GM04504 (cell line): ENCODE data around the gene SNTG2.

ENCODE experiments used
- DNase-seq: peaks from one replicate; pipeline ENCODE4 v3.0.0-alpha.2; 2012; ENCODE audit warnings: low read depth

The SNTG2 gene

GRCh38 chr2:1318366-1319009, 367.8 kb downstream of the SNTG2 start:
- DNase-seq, result no peak

- DNase-seq, result no peak
Observed at GRCh38 chr2:1319393-1319792, 368.7 kb downstream of the SNTG2 start.

- DNase-seq, result no peak
Observed at GRCh38 chr2:1321321-1321720, 370.7 kb downstream of the SNTG2 start.

- no peak for DNase-seq
Observed at GRCh38 chr2:1324884-1325283, 374.2 kb downstream of the SNTG2 start.

- DNase-seq, result no peak
Observed at GRCh38 chr2:1328684-1329083, 378.0 kb downstream of the SNTG2 start.

- DNase-seq, result no peak
Observed at GRCh38 chr2:1339388-1340140, 388.9 kb downstream of the SNTG2 start.

GRCh38 chr2:1340141-1340512, 389.5 kb downstream of the SNTG2 start:
- DNase-seq, result no peak

GRCh38 chr2:1341404-1342120, 390.9 kb downstream of the SNTG2 start:
- DNase-seq, result no peak

- DNase-seq, result no peak
Observed at GRCh38 chr2:1348789-1349188, 398.1 kb downstream of the SNTG2 start.

GRCh38 chr2:1350111-1350510, 399.5 kb downstream of the SNTG2 start:
- no peak for DNase-seq

GRCh38 chr2:1353124-1353523, 402.5 kb downstream of the SNTG2 start:
- no peak for DNase-seq

- no peak for DNase-seq
Observed at GRCh38 chr2:1353543-1353942, 402.9 kb downstream of the SNTG2 start.

- no peak for DNase-seq
Observed at GRCh38 chr2:1360144-1360543, 409.5 kb downstream of the SNTG2 start.

- no peak for DNase-seq
Observed at GRCh38 chr2:1360557-1361250, 410.1 kb downstream of the SNTG2 start.

- DNase-seq, result no peak
Observed at GRCh38 chr2:1363367-1363766, 412.7 kb downstream of the SNTG2 start.

GRCh38 chr2:1366546-1367134, 416.0 kb downstream of the SNTG2 start:
- DNase-seq, result no peak

GRCh38 chr2:1367601-1368000, 417.0 kb downstream of the SNTG2 start:
- DNase-seq, result no peak

GRCh38 chr2:1369905-1370304, 419.3 kb downstream of the SNTG2 start:
- no peak for DNase-seq

GRCh38 chr2:1370461-1370860, 419.8 kb downstream of the SNTG2 start:
- DNase-seq, result no peak

GRCh38 chr2:1371082-1371481, 420.4 kb downstream of the SNTG2 start:
- DNase-seq, result no peak

- DNase-seq, result no peak
Observed at GRCh38 chr2:1373830-1374229, 423.2 kb downstream of the SNTG2 start.

GRCh38 chr2:1374287-1374686, 423.6 kb downstream of the SNTG2 start:
- no peak for DNase-seq
